Measurements from ENCODE around the gene FLT1. TPM values are rescaled to one million over a fixed set of nuclear protein-coding genes. Genes with fewer than 3 reads are reported as not detected.

The FLT1 gene, protein sequence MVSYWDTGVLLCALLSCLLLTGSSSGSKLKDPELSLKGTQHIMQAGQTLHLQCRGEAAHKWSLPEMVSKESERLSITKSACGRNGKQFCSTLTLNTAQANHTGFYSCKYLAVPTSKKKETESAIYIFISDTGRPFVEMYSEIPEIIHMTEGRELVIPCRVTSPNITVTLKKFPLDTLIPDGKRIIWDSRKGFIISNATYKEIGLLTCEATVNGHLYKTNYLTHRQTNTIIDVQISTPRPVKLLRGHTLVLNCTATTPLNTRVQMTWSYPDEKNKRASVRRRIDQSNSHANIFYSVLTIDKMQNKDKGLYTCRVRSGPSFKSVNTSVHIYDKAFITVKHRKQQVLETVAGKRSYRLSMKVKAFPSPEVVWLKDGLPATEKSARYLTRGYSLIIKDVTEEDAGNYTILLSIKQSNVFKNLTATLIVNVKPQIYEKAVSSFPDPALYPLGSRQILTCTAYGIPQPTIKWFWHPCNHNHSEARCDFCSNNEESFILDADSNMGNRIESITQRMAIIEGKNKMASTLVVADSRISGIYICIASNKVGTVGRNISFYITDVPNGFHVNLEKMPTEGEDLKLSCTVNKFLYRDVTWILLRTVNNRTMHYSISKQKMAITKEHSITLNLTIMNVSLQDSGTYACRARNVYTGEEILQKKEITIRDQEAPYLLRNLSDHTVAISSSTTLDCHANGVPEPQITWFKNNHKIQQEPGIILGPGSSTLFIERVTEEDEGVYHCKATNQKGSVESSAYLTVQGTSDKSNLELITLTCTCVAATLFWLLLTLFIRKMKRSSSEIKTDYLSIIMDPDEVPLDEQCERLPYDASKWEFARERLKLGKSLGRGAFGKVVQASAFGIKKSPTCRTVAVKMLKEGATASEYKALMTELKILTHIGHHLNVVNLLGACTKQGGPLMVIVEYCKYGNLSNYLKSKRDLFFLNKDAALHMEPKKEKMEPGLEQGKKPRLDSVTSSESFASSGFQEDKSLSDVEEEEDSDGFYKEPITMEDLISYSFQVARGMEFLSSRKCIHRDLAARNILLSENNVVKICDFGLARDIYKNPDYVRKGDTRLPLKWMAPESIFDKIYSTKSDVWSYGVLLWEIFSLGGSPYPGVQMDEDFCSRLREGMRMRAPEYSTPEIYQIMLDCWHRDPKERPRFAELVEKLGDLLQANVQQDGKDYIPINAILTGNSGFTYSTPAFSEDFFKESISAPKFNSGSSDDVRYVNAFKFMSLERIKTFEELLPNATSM (N-terminal part only)
- total RNA-seq = 10 to 100 TPM; 12.5 to 46.2 (median 31.3) TPM

DNA sequence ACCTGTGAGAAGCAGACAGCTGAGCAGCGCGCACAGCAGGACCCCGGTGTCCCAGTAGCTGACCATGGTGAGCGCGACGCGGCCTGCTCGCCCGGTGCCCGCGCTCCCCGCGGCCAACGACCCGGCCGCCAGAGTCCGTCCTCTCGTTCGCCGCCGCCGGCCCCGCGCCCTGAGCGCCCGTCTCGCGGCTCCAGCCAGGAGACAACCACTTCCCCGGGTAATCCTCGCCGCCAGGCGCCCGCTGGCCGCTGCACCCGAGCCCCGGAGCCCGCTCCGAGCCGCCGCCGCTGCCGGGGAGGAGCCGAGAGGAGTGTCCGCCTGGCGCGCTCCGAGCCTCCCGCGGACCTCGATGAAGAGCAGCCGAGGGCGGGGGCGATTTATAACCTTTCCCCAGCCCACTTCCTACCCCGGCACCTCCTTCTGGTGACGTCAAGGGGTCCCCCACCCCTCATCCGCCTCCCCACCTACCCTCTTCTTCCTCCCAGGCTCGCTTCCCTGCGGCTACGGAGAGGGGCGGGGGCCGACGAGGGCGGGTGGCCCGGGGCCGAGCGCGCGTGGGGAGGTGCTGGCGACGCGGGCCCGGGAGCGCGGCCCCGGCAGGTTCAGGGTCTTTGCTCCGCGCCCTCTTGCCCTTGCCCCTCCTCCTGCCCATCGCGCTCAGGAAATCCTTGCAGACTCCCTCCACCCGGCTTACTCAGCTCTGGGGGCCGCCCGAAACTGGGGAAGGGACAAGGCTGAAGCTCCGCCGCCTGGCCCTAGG is at the start of gene FLT1:
Gene FLT1, minus strand, starts transcription at position 351 of the 760 bp plus-strand sequence. Its CDS starts 285 bp downstream, at position 66.
- under 1% methylated on average over 26 of the region's 84 CpGs for WGBS
- intact Hi-C loops (cut with DNase I) = no loop called here
- no peaks in the 10 kb centered on the region for H3K36me3 ChIP-seq

DNA sequence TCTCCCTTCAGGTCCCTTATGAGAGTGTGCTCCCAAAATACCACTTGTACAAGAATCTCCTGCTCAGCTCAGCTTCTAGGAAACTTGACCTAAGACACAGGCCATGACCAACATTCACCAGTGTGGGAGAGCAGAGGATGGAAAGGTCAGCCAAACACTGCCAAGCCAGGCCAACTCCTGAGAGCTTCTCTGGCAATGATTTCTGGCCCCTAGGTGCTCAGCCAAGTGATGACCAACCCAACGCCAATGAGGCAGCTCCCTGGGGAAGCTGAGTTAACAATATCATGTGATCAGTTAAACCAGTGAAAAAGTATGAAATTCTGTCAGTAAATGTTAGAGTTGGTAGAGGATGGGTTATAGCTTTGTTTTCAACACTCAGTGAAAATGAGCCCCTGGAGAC is 49.1 kb upstream of the FLT1 start:
- TF ChIP-seq POLR2AphosphoS5 (IDR thresholded peaks at IDR 0.05) (no peak), EP300 (IDR thresholded peaks at IDR 0.05) (no peak), POLR2A (IDR thresholded peaks at IDR 0.05; ENCODE audit: low read depth) (no peak)
- TF ChIP-seq, protein P1, sequence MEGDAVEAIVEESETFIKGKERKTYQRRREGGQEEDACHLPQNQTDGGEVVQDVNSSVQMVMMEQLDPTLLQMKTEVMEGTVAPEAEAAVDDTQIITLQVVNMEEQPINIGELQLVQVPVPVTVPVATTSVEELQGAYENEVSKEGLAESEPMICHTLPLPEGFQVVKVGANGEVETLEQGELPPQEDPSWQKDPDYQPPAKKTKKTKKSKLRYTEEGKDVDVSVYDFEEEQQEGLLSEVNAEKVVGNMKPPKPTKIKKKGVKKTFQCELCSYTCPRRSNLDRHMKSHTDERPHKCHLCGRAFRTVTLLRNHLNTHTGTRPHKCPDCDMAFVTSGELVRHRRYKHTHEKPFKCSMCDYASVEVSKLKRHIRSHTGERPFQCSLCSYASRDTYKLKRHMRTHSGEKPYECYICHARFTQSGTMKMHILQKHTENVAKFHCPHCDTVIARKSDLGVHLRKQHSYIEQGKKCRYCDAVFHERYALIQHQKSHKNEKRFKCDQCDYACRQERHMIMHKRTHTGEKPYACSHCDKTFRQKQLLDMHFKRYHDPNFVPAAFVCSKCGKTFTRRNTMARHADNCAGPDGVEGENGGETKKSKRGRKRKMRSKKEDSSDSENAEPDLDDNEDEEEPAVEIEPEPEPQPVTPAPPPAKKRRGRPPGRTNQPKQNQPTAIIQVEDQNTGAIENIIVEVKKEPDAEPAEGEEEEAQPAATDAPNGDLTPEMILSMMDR (IDR thresholded peaks at IDR 0.05) = no peak
- Histone ChIP-seq H3K4me1 (no peaks in the 10 kb centered on the region), H3K4me3 (no peak overlapping the region), H3K9me3 (peaks cover 0 to 16% (median 10%) of the 10 kb centered on the region in 4 donors), H3K27me3 (peaks cover 0 to 9% (median 0%) of the 10 kb centered on the region in 4 donors), H3K36me3 (no peaks in the 10 kb centered on the region), H3K27ac (replicated peaks in 1 of 4) (no peak overlapping the region)
- no peak for DNase-seq (ENCODE audit: extremely low spot score)
- intact Hi-C loops (cut with DNase I) = no loop called here
- WGBS = 88% methylated on average over 1 of the region's 1 CpG

More for the DNA sequence above, at the start of gene FLT1:
- H3K4me1 ChIP-seq = peaks cover 12 to 26% (median 26%) of the 10 kb centered on the region in 4 donors
- TF ChIP-seq, protein P1 (IDR thresholded peaks at IDR 0.05) = no peak
- TF ChIP-seq POLR2AphosphoS5 (IDR thresholded peaks at IDR 0.05) = peak; percentile 67 to 82
- TF ChIP-seq POLR2A (IDR thresholded peaks at IDR 0.05; ENCODE audit: low read depth) = no peak
- TF ChIP-seq EP300 (IDR thresholded peaks at IDR 0.05) = no peak
- H3K27ac ChIP-seq (replicated peaks in 1 of 4) = peak within 1 kb of the TSS; percentile 64 to 75 (median 67)
- H3K9me3 ChIP-seq = no peaks in the 10 kb centered on the region
- no peak for DNase-seq (ENCODE audit: extremely low spot score)
- peak within 1 kb of the TSS; percentile 52 to 60 (median 56) for H3K4me3 ChIP-seq
- peaks cover 0 to 80% (median 27%) of the 10 kb centered on the region in 4 donors for H3K27me3 ChIP-seq

- intact Hi-C loops (cut with DNase I) = no loop called here
- Histone ChIP-seq H3K36me3 (no peaks in the 10 kb centered on the region), H3K9me3 (peaks cover 0 to 16% (median 10%) of the 10 kb centered on the region in 4 donors), H3K27ac (replicated peaks in 1 of 4) (no peak overlapping the region), H3K27me3 (peaks cover 0 to 4% (median 0%) of the 10 kb centered on the region in 4 donors), H3K4me1 (no peaks in the 10 kb centered on the region), H3K4me3 (no peak overlapping the region)
- no peak for TF ChIP-seq POLR2AphosphoS5 (IDR thresholded peaks at IDR 0.05)
- TF ChIP-seq, protein P1 (IDR thresholded peaks at IDR 0.05) = no peak
- no peak for DNase-seq (ENCODE audit: extremely low spot score)
- 85% methylated on average over 2 of the region's 4 CpGs for WGBS
Observed at GRCh38 chr13:28542804-28543203, 47.9 kb upstream of the FLT1 start.

GRCh38 chr13:28541966-28542365 is 47.0 kb upstream of the FLT1 start:
- Histone ChIP-seq H3K27me3 (no peaks in the 10 kb centered on the region), H3K9me3 (peaks cover 0 to 16% (median 10%) of the 10 kb centered on the region in 4 donors), H3K36me3 (no peaks in the 10 kb centered on the region), H3K4me3 (no peak overlapping the region), H3K4me1 (no peaks in the 10 kb centered on the region), H3K27ac (replicated peaks in 1 of 4) (no peak overlapping the region)
- WGBS = 78% methylated on average over 2 of the region's 2 CpGs
- intact Hi-C loops (cut with DNase I) = no loop called here
- DNase-seq (ENCODE audit: extremely low spot score) = no peak
- TF ChIP-seq POLR2A (IDR thresholded peaks at IDR 0.05; ENCODE audit: low read depth) (no peak), POLR2AphosphoS5 (IDR thresholded peaks at IDR 0.05) (no peak), EP300 (IDR thresholded peaks at IDR 0.05) (no peak)
- TF ChIP-seq, protein P1 (IDR thresholded peaks at IDR 0.05) = no peak

Data from esophagus muscularis mucosa (tissue), 4 donors.